PC-3 (cell line): ENCODE data around the gene GSDME. TPM values are rescaled to one million over a fixed set of nuclear protein-coding genes. Genes with fewer than 3 reads are reported as not detected.

Experiments
- ATAC-seq: fragments of 200-7000 bp; cut with Tn5 transposase; 2 replicates; pipeline ENCODE4 v1.9.1; 2020; ENCODE audit warnings: mild to moderate bottlenecking, moderate library complexity
- BruUV-seq: library from RNA; stranded (reverse); fragments of 400-500 nt; replicated peaks from 2 replicates; lab custom pipeline; 2021; lab: Mats Ljungman, UMichigan
- CTCF ChIA-PET: fragments of 300-600 bp; sonication (Branson Sonifier 250); formaldehyde crosslinking; loops from one replicate; lab custom pipeline; 2022; ENCODE audit warnings: antibody characterized with exemption; lab: Charles Lee
- POLR2A ChIA-PET: fragments of 300-600 bp; sonication (Branson Sonifier 250); formaldehyde crosslinking; loops from one replicate; lab custom pipeline; 2022; ENCODE audit warnings: antibody characterized with exemption; ENCODE audit not compliant: unreplicated experiment; lab: Charles Lee
- DNase-seq: peaks from one replicate; pipeline ENCODE4 v3.0.0-alpha.2; 2015
- H2AFZ ChIP-seq: fragments of 300-600 bp; sonication (generic); 2 replicates; pipeline ENCODE4 v1.6.0; 2016; ENCODE audit warnings: antibody characterized with exemption, low read length
- H3F3A ChIP-seq: fragments of 300-600 bp; sonication (generic); one replicate; pipeline ENCODE4 v1.6.0; 2017; ENCODE audit warnings: antibody characterized with exemption, low read length, control low read depth, mild to moderate bottlenecking; ENCODE audit not compliant: unreplicated experiment
- H3K27ac ChIP-seq: fragments of 300-600 bp; sonication (generic); 2 replicates; pipeline ENCODE4 v1.5.1; 2016; ENCODE audit warnings: mild to moderate bottlenecking, low read length
- H3K27me3 ChIP-seq: fragments of 300-600 bp; sonication (generic); 2 replicates; pipeline ENCODE4 v1.6.1; 2016; ENCODE audit warnings: low read length, mixed read lengths
- H3K36me3 ChIP-seq: fragments of 300-600 bp; sonication (generic); 2 replicates; pipeline ENCODE4 v1.6.1; 2016; ENCODE audit warnings: low read depth, mixed run types, low read length, mixed read lengths
- H3K4me1 ChIP-seq: fragments of 300-600 bp; sonication (generic); 2 replicates; pipeline ENCODE4 v1.5.1; 2016; ENCODE audit warnings: low read length; ENCODE audit not compliant: insufficient read depth
- H3K4me2 ChIP-seq: fragments of 300-600 bp; sonication (generic); 2 replicates; pipeline ENCODE4 v1.6.0; 2016; ENCODE audit warnings: low read length
- H3K4me3 ChIP-seq: fragments of 300-600 bp; sonication (generic); 2 replicates; pipeline ENCODE4 v1.5.1; 2016; ENCODE audit warnings: mild to moderate bottlenecking, low read length, mixed read lengths
- H3K79me2 ChIP-seq: fragments of 300-600 bp; sonication (generic); 2 replicates; pipeline ENCODE4 v1.6.1; 2017; ENCODE audit warnings: low read length, mixed read lengths
- H3K9ac ChIP-seq: fragments of 300-600 bp; sonication (generic); 2 replicates; pipeline ENCODE4 v1.6.0; 2016; ENCODE audit warnings: mild to moderate bottlenecking, low read length
- H3K9me2 ChIP-seq: fragments of 300-600 bp; sonication (generic); replicated peaks from 2 replicates; pipeline ENCODE4 v1.6.1; 2016; ENCODE audit warnings: mixed run types, low read length, mixed read lengths
- H3K9me3 ChIP-seq: fragments of 300-600 bp; sonication (generic); 2 replicates; pipeline ENCODE4 v1.6.1; 2016; ENCODE audit warnings: low read length, mixed read lengths
- H4K20me1 ChIP-seq: fragments of 300-600 bp; sonication (generic); 2 replicates; pipeline ENCODE4 v1.6.1; 2016; ENCODE audit warnings: low read length, mixed read lengths
- EZH2 ChIP-seq: fragments of 300-600 bp; sonication (generic); IDR thresholded peaks from one replicate; pipeline ENCODE4 v1.6.1; 2017; ENCODE audit warnings: antibody characterized with exemption, mild to moderate bottlenecking, low read length; ENCODE audit not compliant: unreplicated experiment
- EZH2phosphoT487 ChIP-seq: fragments of 300-600 bp; sonication (generic); IDR thresholded peaks from 2 replicates; pipeline ENCODE4 v1.6.1; 2018; ENCODE audit warnings: mild to moderate bottlenecking, antibody characterized with exemption, low read length, borderline replicate concordance
- intact Hi-C: fragments of 100-400 bp; cut with micrococcal nuclease; formaldehyde crosslinking; loops from 2 replicates; pipeline ENCODE4 v1.9.0; 2023
- total RNA-seq: library from RNA; depleted of rRNA; stranded (reverse); fragments of >200 nt; gene quantifications from 2 replicates; pipeline ENCODE4 v1.2.3, GENCODE V29; 2014
- TF ChIP-seq, protein P1 (sequence below): fragments of 300-600 bp; sonication (generic); conservative IDR thresholded peaks from 2 replicates; pipeline ENCODE4 v1.5.1; 2017; ENCODE audit warnings: antibody characterized with exemption, low read depth, mild to moderate bottlenecking, low read length

GSDME gene
- total RNA-seq, 1 experiment from 2014 or later: 12.0 TPM

- no peak overlapping the region for H3K27ac ChIP-seq
- H3K9ac ChIP-seq: no peak overlapping the region
- H3K79me2 ChIP-seq: no peaks in the 10 kb centered on the region
- ChIA-PET POLR2A (no interaction called here), CTCF (no interaction called here)
- no peak overlapping the region for H2AFZ ChIP-seq
- H3F3A ChIP-seq: no peaks in the 10 kb centered on the region
- H3K4me3 ChIP-seq: no peak overlapping the region
- ATAC-seq (no peak), DNase-seq (no peak)
- no peaks in the 10 kb centered on the region for H3K9me3 ChIP-seq
- no peaks in the 10 kb centered on the region for H3K4me1 ChIP-seq
- BruUV-seq: no TSS peak
- H4K20me1 ChIP-seq: no peaks in the 10 kb centered on the region
- H3K4me2 ChIP-seq: no peak overlapping the region
- no peaks in the 10 kb centered on the region for H3K27me3 ChIP-seq
- TF ChIP-seq EZH2phosphoT487 (no peak), EZH2 (no peak)
- no peaks in the 10 kb centered on the region for H3K36me3 ChIP-seq
- intact Hi-C loops: no loop called here
- no peaks in the 10 kb centered on the region for H3K9me2 ChIP-seq
Observed at GRCh38 chr7:24713039-24713793, 44.0 kb downstream of the GSDME start.

DNA sequence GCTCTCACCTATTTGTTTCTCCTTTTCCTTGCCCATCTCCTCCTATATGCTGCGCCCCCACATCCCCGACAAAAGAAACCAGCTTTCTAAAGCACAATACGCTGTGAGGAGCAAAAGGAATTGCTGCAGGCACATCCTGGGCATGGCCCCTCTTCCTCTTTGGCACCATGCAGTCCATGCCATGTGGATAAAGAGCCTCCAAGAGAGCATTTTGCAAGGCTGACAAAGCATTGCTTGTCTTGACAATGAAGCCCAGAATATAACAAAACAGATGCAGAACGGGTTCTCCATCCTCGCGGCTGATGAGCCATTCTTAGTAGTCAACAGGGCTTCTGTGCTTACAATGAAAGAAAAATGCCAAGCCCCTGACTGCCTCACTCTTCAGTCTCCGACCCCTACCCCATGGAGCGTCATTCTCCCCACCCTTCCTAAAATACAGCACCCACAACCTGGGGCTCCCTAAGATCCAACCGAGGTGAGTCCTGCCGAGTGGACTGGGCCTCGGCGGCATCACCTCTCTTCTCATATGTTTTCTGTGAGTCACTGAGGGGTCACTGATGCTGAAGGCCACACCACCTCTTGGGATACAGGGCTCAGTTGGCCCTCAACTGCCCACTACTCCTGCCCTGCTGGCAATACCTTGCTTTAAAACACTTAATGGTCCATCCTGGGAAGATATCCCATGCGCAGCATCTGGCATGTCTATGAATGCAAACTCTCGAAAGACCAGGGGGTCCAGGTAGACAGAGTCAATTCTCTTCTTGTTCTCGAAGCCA, 47.5 kb downstream of the GSDME start:
- no peaks in the 10 kb centered on the region for H3K9me3 ChIP-seq
- CTCF ChIA-PET: no interaction called here
- POLR2A ChIA-PET: no interaction called here
- no peak overlapping the region for H3K27ac ChIP-seq
- H4K20me1 ChIP-seq: no peaks in the 10 kb centered on the region
- ATAC-seq (no peak), DNase-seq (no peak)
- H3K9me2 ChIP-seq: no peaks in the 10 kb centered on the region
- H3K79me2 ChIP-seq: no peaks in the 10 kb centered on the region
- intact Hi-C loops: no loop called here
- H3K9ac ChIP-seq: no peak overlapping the region
- H3K4me3 ChIP-seq: no peak overlapping the region
- no TSS peak for BruUV-seq
- no peaks in the 10 kb centered on the region for H3F3A ChIP-seq
- H3K36me3 ChIP-seq: no peaks in the 10 kb centered on the region
- no peaks in the 10 kb centered on the region for H3K4me1 ChIP-seq
- TF ChIP-seq EZH2phosphoT487 (no peak), EZH2 (no peak)
- TF ChIP-seq, protein P1, sequence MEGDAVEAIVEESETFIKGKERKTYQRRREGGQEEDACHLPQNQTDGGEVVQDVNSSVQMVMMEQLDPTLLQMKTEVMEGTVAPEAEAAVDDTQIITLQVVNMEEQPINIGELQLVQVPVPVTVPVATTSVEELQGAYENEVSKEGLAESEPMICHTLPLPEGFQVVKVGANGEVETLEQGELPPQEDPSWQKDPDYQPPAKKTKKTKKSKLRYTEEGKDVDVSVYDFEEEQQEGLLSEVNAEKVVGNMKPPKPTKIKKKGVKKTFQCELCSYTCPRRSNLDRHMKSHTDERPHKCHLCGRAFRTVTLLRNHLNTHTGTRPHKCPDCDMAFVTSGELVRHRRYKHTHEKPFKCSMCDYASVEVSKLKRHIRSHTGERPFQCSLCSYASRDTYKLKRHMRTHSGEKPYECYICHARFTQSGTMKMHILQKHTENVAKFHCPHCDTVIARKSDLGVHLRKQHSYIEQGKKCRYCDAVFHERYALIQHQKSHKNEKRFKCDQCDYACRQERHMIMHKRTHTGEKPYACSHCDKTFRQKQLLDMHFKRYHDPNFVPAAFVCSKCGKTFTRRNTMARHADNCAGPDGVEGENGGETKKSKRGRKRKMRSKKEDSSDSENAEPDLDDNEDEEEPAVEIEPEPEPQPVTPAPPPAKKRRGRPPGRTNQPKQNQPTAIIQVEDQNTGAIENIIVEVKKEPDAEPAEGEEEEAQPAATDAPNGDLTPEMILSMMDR: no peak
- H2AFZ ChIP-seq: no peak overlapping the region
- H3K4me2 ChIP-seq: no peak overlapping the region
- H3K27me3 ChIP-seq: no peaks in the 10 kb centered on the region

- Histone ChIP-seq H3K36me3 (no peaks in the 10 kb centered on the region), H3K27me3 (no peaks in the 10 kb centered on the region), H4K20me1 (no peaks in the 10 kb centered on the region), H3F3A (no peaks in the 10 kb centered on the region), H3K4me1 (no peaks in the 10 kb centered on the region), H3K9ac (no peak overlapping the region), H3K27ac (no peak overlapping the region), H2AFZ (no peak overlapping the region), H3K79me2 (no peaks in the 10 kb centered on the region), H3K4me3 (no peak overlapping the region), H3K9me3 (no peaks in the 10 kb centered on the region), H3K9me2 (no peaks in the 10 kb centered on the region), H3K4me2 (no peak overlapping the region)
- ChIA-PET CTCF (no interaction called here), POLR2A (no interaction called here)
- intact Hi-C loops: no loop called here
- BruUV-seq: no TSS peak
- TF ChIP-seq, protein P1: no peak
- TF ChIP-seq EZH2phosphoT487: no peak
- TF ChIP-seq EZH2: no peak
- DNase-seq: no peak
- no peak for ATAC-seq
Observed at GRCh38 chr7:24709051-24709450, 48.2 kb downstream of the GSDME start.
